Mesenchymal stem cell (in vitro differentiated cells and primary cell): ENCODE measurements around the gene SKOR1.

Source experiments
- DNase-seq: peaks from one replicate; pipeline ENCODE4 v3.0.0-alpha.2; 2013
- H2AFZ ChIP-seq: one replicate; pipeline ENCODE4 v1.6.1; 2013; ENCODE audit warnings: low read depth, mild to moderate bottlenecking, control low read depth, inconsistent platforms, low read length, moderate library complexity
- H2AK5ac ChIP-seq: 2 replicates; pipeline ENCODE4 v1.6.1; 2013; ENCODE audit warnings: low read length, moderate library complexity, mild to moderate bottlenecking, inconsistent platforms; ENCODE audit not compliant: severe bottlenecking
- H2BK120ac ChIP-seq: one replicate; pipeline ENCODE4 v1.6.1; 2013; ENCODE audit warnings: low read depth, mild to moderate bottlenecking, inconsistent platforms, low read length, moderate library complexity
- H2BK12ac ChIP-seq, 2 experiments: one replicate each; pipeline ENCODE4 v1.6.1; 2013; ENCODE audit warnings: inconsistent platforms in 2 of 2, low read length in 2 of 2, mild to moderate bottlenecking in 2 of 2, moderate library complexity in 2 of 2, control low read depth in 1 of 2
- H2BK15ac ChIP-seq: one replicate; pipeline ENCODE4 v1.6.1; 2013; ENCODE audit warnings: mild to moderate bottlenecking, low read depth, inconsistent platforms; ENCODE audit not compliant: poor library complexity, severe bottlenecking
- H2BK5ac ChIP-seq: 2 replicates; pipeline ENCODE4 v1.6.1; 2013; ENCODE audit warnings: low read depth, mild to moderate bottlenecking, low read length, control low read depth, inconsistent platforms; ENCODE audit not compliant: poor library complexity, severe bottlenecking
- H3K14ac ChIP-seq, 2 experiments: one replicate each; pipeline ENCODE4 v1.6.1; 2013; ENCODE audit warnings: inconsistent platforms in 2 of 2, low read length in 2 of 2, control low read depth in 1 of 2, mild to moderate bottlenecking in 1 of 2, moderate library complexity in 1 of 2
- H3K18ac ChIP-seq, 2 experiments: one replicate each; pipeline ENCODE4 v1.6.1; 2013; ENCODE audit warnings: inconsistent platforms in 2 of 2, low read length in 2 of 2, control low read depth in 1 of 2, low read depth in 1 of 2, mild to moderate bottlenecking in 1 of 2
- H3K23ac ChIP-seq, 2 experiments: one replicate each; pipeline ENCODE4 v1.6.1; 2013; ENCODE audit warnings: inconsistent platforms in 2 of 2, low read length in 2 of 2, mild to moderate bottlenecking in 2 of 2, moderate library complexity in 2 of 2, control low read depth in 1 of 2
- H3K27ac ChIP-seq: 2 replicates; pipeline ENCODE4 v1.5.1; 2013; ENCODE audit warnings: mild to moderate bottlenecking, moderate library complexity, low read length, control low read depth, inconsistent platforms; ENCODE audit not compliant: poor library complexity, severe bottlenecking
- H3K27me3 ChIP-seq, 2 experiments: 2 replicates each; pipeline versions ENCODE4 v1.6.1 to v1.7.0; 2013; ENCODE audit warnings: low read length in 2 of 2, mild to moderate bottlenecking in 2 of 2, moderate library complexity in 2 of 2, control low read depth in 1 of 2, inconsistent platforms in 1 of 2; ENCODE audit not compliant: control insufficient read depth in 1 of 2, insufficient read depth in 1 of 2
- H3K36me3 ChIP-seq, 2 experiments: 2 replicates each; pipeline versions ENCODE4 v1.6.1 to v1.7.0; 2013; ENCODE audit warnings: low read length in 2 of 2, control low read depth in 1 of 2, inconsistent platforms in 1 of 2, low read depth in 1 of 2, mild to moderate bottlenecking in 1 of 2; ENCODE audit not compliant: insufficient read depth in 2 of 2, control insufficient read depth in 1 of 2
- H3K4ac ChIP-seq, 2 experiments: one replicate each; pipeline ENCODE4 v1.6.1; 2013; ENCODE audit warnings: inconsistent platforms in 2 of 2, low read length in 2 of 2, mild to moderate bottlenecking in 2 of 2, moderate library complexity in 2 of 2, control low read depth in 1 of 2, low read depth in 1 of 2
- H3K4me1 ChIP-seq: 2 replicates; pipeline ENCODE4 v1.6.1; 2013; ENCODE audit warnings: low read depth, low read length, control low read depth; ENCODE audit not compliant: control insufficient read depth, insufficient read depth
- H3K4me2 ChIP-seq: 2 replicates; pipeline ENCODE4 v1.6.1; 2013; ENCODE audit warnings: low read length, mild to moderate bottlenecking, inconsistent platforms; ENCODE audit not compliant: poor library complexity, severe bottlenecking
- H3K4me3 ChIP-seq, 2 experiments: 2 replicates each; pipeline versions ENCODE4 v1.5.1 to v1.7.0; 2013; ENCODE audit warnings: low read length in 2 of 2, mild to moderate bottlenecking in 2 of 2, control low read depth in 1 of 2, low read depth in 1 of 2; ENCODE audit not compliant: insufficient read depth in 1 of 2
- H3K79me1 ChIP-seq: replicated peaks from 2 replicates; pipeline ENCODE4 v1.6.1; 2013; ENCODE audit warnings: mild to moderate bottlenecking, control low read depth, low read length, inconsistent platforms; ENCODE audit not compliant: poor library complexity, severe bottlenecking
- H3K9ac ChIP-seq: 2 replicates; pipeline ENCODE4 v1.7.0; 2013; ENCODE audit warnings: mild to moderate bottlenecking, low read length, moderate library complexity
- H3K9me3 ChIP-seq: 2 replicates; pipeline ENCODE4 v1.7.0; 2013; ENCODE audit warnings: mild to moderate bottlenecking, low read length; ENCODE audit not compliant: control insufficient read depth
- H4K8ac ChIP-seq: one replicate; pipeline ENCODE4 v1.6.1; 2013; ENCODE audit warnings: inconsistent platforms, mild to moderate bottlenecking, low read length, moderate library complexity
- H4K91ac ChIP-seq: one replicate; pipeline ENCODE4 v1.6.1; 2013; ENCODE audit warnings: mild to moderate bottlenecking, low read length, inconsistent platforms
- WGBS: methylation state at CpG from one replicate; pipeline ENCODE4 v1.1.7; 2013; ENCODE audit warnings: mixed read lengths; 5-methylcytosine and 5-hydroxymethylcytosine counted together

SKOR1 gene

DNA sequence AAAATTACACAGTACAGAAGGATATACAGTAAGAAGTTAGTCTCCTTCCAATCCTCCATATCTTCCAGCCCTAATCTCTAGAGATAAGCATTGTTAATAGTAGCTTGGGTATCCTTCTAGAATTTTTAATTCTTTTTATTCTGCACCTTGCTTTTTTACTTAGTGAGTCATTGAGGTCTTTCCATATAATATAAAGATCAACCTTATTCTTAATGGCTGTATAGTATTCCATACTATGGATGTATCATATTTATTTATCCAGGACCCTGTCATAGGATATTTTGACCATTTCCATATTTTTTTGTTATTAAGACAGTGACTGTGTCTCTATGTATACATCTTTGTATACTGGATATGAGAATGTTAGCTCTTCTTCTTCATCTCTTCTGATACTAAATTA is 36.3 kb upstream of the SKOR1 start:
- Histone ChIP-seq H2BK12ac (no peak overlapping the region), H3K14ac (no peak overlapping the region), H3K4me3 (no peak overlapping the region), H3K9ac (no peak overlapping the region), H2BK15ac (no peak overlapping the region), H2AK5ac (no peak overlapping the region), H3K4me1 (peaks cover 6% of the 10 kb centered on the region), H4K91ac (no peak overlapping the region), H3K23ac (no peak overlapping the region), H3K4ac (no peak overlapping the region), H2BK120ac (no peak overlapping the region), H2AFZ (no peak overlapping the region), H2BK5ac (no peak overlapping the region), H3K4me2 (no peak overlapping the region), H3K36me3 (peaks cover 5 to 6% of the 10 kb centered on the region in 2 experiments), H3K27ac (no peak overlapping the region), H3K79me1 (no peaks in the 10 kb centered on the region), H3K18ac (no peak overlapping the region), H4K8ac (no peak overlapping the region), H3K27me3 (no peaks in the 10 kb centered on the region), H3K9me3 (peaks cover 4% of the 10 kb centered on the region)
- no peak for DNase-seq

DNA sequence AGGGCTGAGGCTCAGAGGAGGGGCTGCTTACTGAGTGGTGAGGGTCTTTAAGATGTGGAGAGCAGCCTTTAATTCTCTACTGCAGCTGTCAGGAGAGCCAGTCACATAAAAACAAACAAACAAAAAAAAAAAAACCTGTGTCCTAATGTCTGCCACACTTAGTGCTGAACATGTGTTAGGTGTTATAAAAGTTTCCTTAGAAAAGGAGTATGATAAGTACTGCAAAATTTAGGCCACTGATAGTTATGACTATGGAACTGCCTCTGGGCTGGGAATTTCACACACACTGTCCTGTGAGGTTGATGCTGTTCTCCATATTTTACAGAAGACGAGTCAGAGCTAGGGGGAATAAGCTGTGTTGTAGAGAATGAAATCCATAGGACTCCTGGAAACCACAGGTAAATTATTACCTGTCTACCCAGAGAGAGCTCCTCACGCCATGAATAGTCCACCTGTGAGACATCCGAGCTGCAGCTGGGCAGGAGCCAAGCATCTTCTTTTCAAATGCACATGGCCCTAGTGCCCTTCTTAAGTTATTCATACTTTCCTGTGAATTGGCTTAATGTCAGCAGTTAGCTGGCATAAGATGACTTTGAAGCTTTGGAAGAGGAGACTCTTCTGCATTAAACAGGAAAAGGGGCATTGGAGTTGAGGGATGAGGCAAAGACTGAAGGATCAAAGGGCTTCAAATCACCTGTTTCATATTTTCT is 34.5 kb upstream of the SKOR1 start:
- Histone ChIP-seq H3K14ac (no peak overlapping the region), H2BK5ac (no peak overlapping the region), H2BK15ac (no peak overlapping the region), H3K18ac (no peak overlapping the region), H3K27me3 (no peaks in the 10 kb centered on the region), H3K23ac (no peak overlapping the region), H3K4me2 (no peak overlapping the region), H3K4me3 (no peak overlapping the region), H3K79me1 (no peaks in the 10 kb centered on the region), H2AK5ac (no peak overlapping the region), H2BK120ac (no peak overlapping the region), H3K4me1 (peaks cover 4% of the 10 kb centered on the region), H4K91ac (no peak overlapping the region), H2BK12ac (no peak overlapping the region), H3K27ac (no peak overlapping the region), H3K9ac (no peak overlapping the region), H3K9me3 (peaks cover 20% of the 10 kb centered on the region), H2AFZ (no peak overlapping the region), H3K4ac (no peak overlapping the region), H4K8ac (no peak overlapping the region), H3K36me3 (peaks cover 0 to 3% of the 10 kb centered on the region in 2 experiments)
- WGBS: 50% methylated on average over 1 of the region's 3 CpGs
- DNase-seq: no peak

DNA sequence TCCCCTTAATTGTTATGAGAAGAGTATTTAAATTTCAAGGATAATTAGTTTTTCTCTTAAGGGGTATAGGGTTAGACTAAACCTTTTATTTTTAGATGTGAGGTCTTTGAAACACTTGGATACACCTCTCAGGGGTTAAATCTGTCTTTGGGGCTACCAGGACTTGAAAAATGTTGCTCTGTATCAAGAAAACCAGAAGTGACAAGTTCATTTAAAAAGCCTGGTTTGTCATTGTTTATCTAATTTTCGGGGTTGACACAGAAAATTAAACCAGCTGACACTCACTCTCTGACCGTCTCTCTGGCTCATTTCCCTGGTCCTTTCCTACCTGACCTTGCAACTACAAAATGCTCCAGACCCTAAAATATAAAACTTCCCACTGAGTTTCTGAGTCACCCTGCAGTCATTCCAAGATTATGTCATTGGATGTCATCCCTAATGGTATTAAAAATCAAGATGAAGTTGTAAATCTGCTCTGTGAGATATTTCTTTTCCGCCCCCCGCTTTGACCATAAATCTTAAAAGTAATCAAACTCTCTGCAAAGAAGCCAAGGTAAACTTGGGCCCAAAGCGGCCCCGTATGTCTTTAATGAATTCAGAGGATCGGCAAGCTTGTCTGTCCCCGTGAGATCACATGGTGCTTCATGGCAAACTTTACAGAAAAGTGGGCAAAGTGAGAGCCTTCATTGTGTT is 32.9 kb upstream of the SKOR1 start:
- Histone ChIP-seq H2AK5ac (no peak overlapping the region), H3K27ac (no peak overlapping the region)
- WGBS: 64% methylated on average over 8 of the region's 8 CpGs

DNA sequence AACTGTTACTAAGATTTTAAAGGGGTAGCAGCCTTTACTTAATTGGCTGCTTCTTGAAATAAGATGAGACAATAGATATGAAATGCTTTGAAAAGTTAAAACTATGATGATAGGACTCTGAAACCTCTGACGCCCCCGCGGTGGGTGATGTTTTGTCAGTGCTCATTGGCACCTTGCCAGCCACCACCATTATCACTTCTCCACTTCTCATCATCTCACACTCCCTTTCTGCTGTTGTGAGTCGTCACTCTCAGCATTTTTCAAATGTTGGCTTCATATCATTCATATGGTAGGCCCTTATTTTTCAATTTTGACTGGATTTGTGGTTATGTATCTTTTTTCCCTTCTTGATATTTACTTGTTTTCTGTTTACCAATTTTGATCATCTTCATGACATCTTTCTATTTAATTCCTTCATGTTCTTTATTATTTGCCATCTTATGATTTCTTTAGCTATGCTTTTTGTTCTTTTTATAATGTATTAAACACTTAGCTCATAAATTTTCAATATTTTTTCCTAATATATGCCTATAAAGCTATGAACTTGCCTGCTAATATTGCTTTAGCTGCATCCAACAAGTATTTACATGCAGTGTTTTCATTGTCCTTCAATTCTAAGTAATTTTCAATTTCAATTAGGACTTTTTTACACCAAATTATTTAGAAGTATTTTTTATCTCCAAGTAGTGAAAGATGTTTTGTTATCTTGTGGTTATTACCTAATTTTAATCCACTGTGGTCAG is 30.3 kb upstream of the SKOR1 start:
- Histone ChIP-seq H2AFZ (no peak overlapping the region), H3K36me3 (peaks cover 3 to 7% of the 10 kb centered on the region in 2 experiments), H3K9me3 (peaks cover 20% of the 10 kb centered on the region), H3K14ac (no peak overlapping the region), H3K4me1 (peaks cover 6% of the 10 kb centered on the region), H3K9ac (no peak overlapping the region), H2BK5ac (no peak overlapping the region), H3K79me1 (no peaks in the 10 kb centered on the region), H3K4me3 (no peak overlapping the region), H2AK5ac (no peak overlapping the region), H3K23ac (no peak overlapping the region), H3K4me2 (no peak overlapping the region), H3K18ac (no peak overlapping the region), H2BK15ac (no peak overlapping the region), H3K27me3 (no peaks in the 10 kb centered on the region), H2BK12ac (no peak overlapping the region), H3K4ac (no peak overlapping the region), H2BK120ac (no peak overlapping the region), H4K8ac (no peak overlapping the region), H3K27ac (no peak overlapping the region), H4K91ac (no peak overlapping the region)
- no peak for DNase-seq
- WGBS: 83% methylated on average over 3 of the region's 4 CpGs

More for the DNA sequence above, 32.9 kb upstream of the SKOR1 start:
- Histone ChIP-seq H3K79me1 (no peaks in the 10 kb centered on the region), H2AFZ (no peak overlapping the region), H3K4me3 (no peak overlapping the region), H4K8ac (no peak overlapping the region), H3K23ac (no peak overlapping the region), H3K9ac (no peak overlapping the region), H2BK15ac (no peak overlapping the region), H3K9me3 (peaks cover 20% of the 10 kb centered on the region), H2BK120ac (no peak overlapping the region), H3K4me1 (peaks cover 4% of the 10 kb centered on the region), H3K4me2 (peak overlapping the region; percentile 20), H2BK12ac (no peak overlapping the region), H2BK5ac (no peak overlapping the region), H3K14ac (no peak overlapping the region), H3K27me3 (no peaks in the 10 kb centered on the region), H4K91ac (no peak overlapping the region), H3K36me3 (peaks cover 0 to 3% of the 10 kb centered on the region in 2 experiments), H3K4ac (no peak overlapping the region), H3K18ac (no peak overlapping the region)
- no peak for DNase-seq
